ENCODE results near the gene CUTC. TPM values are rescaled to one million over a fixed set of nuclear protein-coding genes. Genes with fewer than 3 reads are reported as not detected.

CUTC gene
- total RNA-seq, 1 experiment from 2014 or later, result 21.6 TPM

DNA sequence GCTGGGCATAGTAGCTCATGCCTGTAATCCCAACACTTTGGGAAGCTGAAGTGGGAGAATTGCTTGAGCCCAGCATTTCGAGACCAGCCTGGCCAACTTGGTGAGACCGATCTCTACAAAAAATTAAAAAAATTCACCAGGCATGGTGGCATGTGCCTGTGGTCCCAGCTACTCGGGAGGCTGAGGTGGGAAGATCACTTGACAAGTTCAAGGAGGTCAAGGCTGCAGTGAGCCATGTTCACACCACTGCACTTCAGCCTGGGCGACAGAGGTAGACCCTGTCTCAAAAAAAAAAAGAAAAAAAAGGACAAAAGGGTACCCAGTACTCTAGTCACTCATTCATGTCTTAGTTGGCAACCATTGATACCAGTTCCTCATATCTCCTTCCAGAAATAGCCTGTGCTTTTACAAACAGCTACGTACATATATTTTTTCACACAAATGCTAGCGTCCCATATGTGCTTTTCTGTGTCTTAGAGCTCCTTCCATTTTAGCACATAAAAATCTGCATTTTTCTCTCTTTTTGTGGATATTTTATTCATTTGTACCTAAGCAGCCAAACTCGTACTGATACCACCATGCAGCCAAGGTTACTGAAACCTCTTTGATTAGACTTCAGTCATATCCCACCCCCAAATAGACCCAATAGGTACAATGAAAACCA is 55.9 kb downstream of the CUTC start:
- Histone ChIP-seq H2AK5ac (ENCODE audit: insufficient read length, low read length) (no peak overlapping the region), H2BK5ac (ENCODE audit: insufficient read length, low read length) (no peak overlapping the region), H3T11ph (ENCODE audit: low read length) (no peak overlapping the region), H3K4ac (ENCODE audit: low read depth, low read length) (no peak overlapping the region), H3K23me2 (ENCODE audit: insufficient read length, low read depth, low read length, poor library complexity, severe bottlenecking) (no peaks in the 10 kb centered on the region), H3K18ac (ENCODE audit: insufficient read length, low read depth, low read length) (no peak overlapping the region), H4K8ac (replicated peaks; ENCODE audit: insufficient read length, low read depth, low read length) (no peak overlapping the region), H3K56ac (ENCODE audit: insufficient read length, low read depth, low read length) (no peak overlapping the region), H3K9me3 (ENCODE audit: control insufficient read depth, low read depth, low read length) (no peaks in the 10 kb centered on the region), H2BK120ac (ENCODE audit: low read depth, low read length, poor library complexity, severe bottlenecking) (no peak overlapping the region), H2BK15ac (ENCODE audit: low read depth, low read length) (no peak overlapping the region), H3K4me2 (ENCODE audit: insufficient read depth, insufficient read length, low read length) (no peak overlapping the region), H3K79me1 (ENCODE audit: insufficient read depth, low read depth, low read length, poor library complexity, severe bottlenecking) (no peaks in the 10 kb centered on the region), H4K20me1 (ENCODE audit: control insufficient read depth, insufficient read depth, insufficient read length) (no peaks in the 10 kb centered on the region), H3K14ac (ENCODE audit: insufficient read depth, low read length) (no peak overlapping the region), H3K9ac (ENCODE audit: extremely low read depth, insufficient read length, low read length) (no peak overlapping the region), H3K79me2 (ENCODE audit: insufficient read depth, low read length) (no peaks in the 10 kb centered on the region), H4K91ac (ENCODE audit: insufficient read length, low read depth, low read length) (no peak overlapping the region), H3K27me3 (ENCODE audit: insufficient read depth, low read length) (no peaks in the 10 kb centered on the region), H3K27ac (ENCODE audit: insufficient read length, low read depth, low read length) (no peak overlapping the region), H2BK20ac (ENCODE audit: low read depth, low read length, poor library complexity, severe bottlenecking) (no peak overlapping the region), H3K23ac (ENCODE audit: insufficient read length, low read depth, low read length) (no peak overlapping the region), H2AFZ (ENCODE audit: low read length) (no peak overlapping the region), H2BK12ac (ENCODE audit: insufficient read length, low read depth, low read length) (no peak overlapping the region), H4K5ac (ENCODE audit: insufficient read length, low read depth, low read length) (no peak overlapping the region), H3K4me1 (ENCODE audit: insufficient read depth, low read length) (peaks cover 6% of the 10 kb centered on the region)
- H3K9me3 Mint-ChIP-seq, result peaks cover 0 to 3% of the 10 kb centered on the region in 2 experiments; a peak in 2 of 5 replicates
- H3K4me3 Mint-ChIP-seq, result no peak overlapping the region
- H3K36me3 Mint-ChIP-seq (ENCODE audit: insufficient read depth in 1 of 3, low read depth in 3 of 3), result no peaks in the 10 kb centered on the region
- peaks cover 20% of the 10 kb centered on the region in 2 experiments for H3K4me1 Mint-ChIP-seq
- WGBS (ENCODE audit: extremely low coverage, insufficient read length, low lambda C conversion rate), result no CpG with 5 or more reads among the region's 7 CpGs
- H3K27ac Mint-ChIP-seq, result no peak overlapping the region
- peaks cover 4% of the 10 kb centered on the region; the same call in 1 of the 2 replicates for H3K27me3 Mint-ChIP-seq (ENCODE audit: low read depth)
- DNase-seq, result no peak
- TF ChIP-seq, protein P1, sequence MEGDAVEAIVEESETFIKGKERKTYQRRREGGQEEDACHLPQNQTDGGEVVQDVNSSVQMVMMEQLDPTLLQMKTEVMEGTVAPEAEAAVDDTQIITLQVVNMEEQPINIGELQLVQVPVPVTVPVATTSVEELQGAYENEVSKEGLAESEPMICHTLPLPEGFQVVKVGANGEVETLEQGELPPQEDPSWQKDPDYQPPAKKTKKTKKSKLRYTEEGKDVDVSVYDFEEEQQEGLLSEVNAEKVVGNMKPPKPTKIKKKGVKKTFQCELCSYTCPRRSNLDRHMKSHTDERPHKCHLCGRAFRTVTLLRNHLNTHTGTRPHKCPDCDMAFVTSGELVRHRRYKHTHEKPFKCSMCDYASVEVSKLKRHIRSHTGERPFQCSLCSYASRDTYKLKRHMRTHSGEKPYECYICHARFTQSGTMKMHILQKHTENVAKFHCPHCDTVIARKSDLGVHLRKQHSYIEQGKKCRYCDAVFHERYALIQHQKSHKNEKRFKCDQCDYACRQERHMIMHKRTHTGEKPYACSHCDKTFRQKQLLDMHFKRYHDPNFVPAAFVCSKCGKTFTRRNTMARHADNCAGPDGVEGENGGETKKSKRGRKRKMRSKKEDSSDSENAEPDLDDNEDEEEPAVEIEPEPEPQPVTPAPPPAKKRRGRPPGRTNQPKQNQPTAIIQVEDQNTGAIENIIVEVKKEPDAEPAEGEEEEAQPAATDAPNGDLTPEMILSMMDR (conservative IDR thresholded peaks at IDR 0.05), result no peak

All from H9 (cell line).